ENCODE measurements around the gene RFNG. TPM values are rescaled to one million over a fixed set of nuclear protein-coding genes. Genes with fewer than 3 reads are reported as not detected.

Gene RFNG
- polyA plus RNA-seq, 2 of the 4 experiments (the other 2 are of a cell fraction), result 8.4 to 25.7 TPM

DNA sequence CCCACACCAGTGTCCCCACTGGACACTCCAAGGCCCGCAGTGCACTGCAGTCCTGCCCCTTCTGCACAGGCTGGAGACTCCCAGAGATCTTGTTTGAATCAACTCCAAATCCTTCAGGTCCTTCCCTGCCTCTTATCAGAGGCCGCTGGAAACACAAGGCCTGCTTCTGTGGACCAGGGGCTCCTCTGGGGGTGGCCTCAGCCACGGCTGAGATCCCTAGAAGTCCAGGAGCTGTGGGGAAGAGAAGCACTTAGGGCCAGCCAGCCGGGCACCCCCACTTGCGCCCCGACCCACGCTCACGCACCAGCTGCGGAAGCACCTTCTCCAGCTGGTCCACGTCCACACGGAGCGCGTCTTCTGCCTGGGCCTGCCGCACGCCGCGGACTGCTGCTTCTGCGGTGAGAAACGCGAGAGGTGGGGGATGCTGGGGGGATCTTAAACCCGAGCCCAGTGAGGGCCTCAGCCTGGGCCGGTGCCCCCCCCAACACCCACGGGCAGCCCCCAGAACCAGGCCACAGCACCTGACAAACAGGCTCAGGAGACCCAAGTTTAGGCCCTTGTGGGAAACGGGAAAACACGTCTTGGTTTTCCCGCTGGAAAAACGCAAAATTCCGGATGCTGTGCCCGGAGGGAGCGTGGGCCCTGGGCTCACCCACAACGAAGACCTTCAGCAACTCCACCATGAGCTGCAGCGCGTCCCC is 32.5 kb downstream of the RFNG start:
- POLR2A ChIA-PET, result interaction anchor here (0.7 to 1.9 kb wide), 3 partner anchors 19 to 80 kb away, joined by 3 to 6 read pairs (median 3); partner anchors contain the start of gene DCXR
- no peak overlapping the region for H3K4me2 ChIP-seq

DNA sequence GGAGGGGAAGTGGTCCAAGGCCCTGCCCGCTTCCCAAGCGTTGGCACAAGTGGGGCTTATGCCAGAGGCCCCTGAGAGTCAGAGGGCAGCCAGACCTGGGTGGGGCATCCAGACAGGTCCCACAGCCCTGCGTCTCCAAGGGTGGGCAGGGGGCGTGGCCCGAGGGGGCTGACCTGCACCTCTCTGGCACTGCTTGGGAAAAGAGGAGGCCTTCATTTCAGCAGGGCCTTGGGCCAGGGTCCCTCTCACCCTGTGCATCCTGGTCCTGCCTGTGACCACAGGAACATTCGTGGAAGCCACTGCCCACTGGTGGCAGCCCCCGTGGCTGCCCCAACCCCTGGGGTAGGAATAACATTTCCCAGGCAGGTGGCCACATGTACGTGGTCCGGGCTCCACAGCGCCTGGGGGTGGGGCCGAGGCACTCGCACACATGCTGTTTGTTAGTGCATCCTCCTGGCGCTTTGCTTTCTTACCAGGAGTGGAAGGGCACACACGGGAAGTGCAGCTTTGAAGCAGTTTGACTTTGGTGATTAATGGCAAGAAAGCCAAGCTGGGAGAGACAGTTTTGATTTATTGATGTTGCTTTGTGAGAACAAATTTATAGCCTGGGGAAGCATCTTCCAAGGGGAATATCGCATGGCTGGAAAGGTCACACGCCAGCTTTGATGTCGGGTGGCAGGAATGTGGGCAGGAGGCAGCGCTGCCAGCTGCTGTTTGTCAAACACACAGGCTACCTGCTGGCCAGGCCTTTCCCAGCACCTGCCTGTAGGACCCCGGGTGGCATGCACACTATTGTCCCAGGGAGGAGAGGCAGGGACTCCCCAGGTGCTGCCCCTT is 33.2 kb downstream of the RFNG start:
- H3K4me3 ChIP-seq, result no peak overlapping the region
- ChIA-PET POLR2A (no interaction called here), CTCF (interaction anchor here (0.7 to 33.2 kb wide), 17 partner anchors 11 to 149 kb away, joined by 3 to 794 read pairs (median 28); partner anchors contain the start of genes ASPSCR1, DCXR, MAFG and MYADML2)
- TF ChIP-seq HOXB5 (CRISPR knock-in tag; IDR thresholded peaks at IDR 0.05), result no peak
- TF ChIP-seq CHD2 (IDR thresholded peaks at IDR 0.05; ENCODE audit: low read length, partially characterized antibody), result no peak
- TF ChIP-seq, protein P1, sequence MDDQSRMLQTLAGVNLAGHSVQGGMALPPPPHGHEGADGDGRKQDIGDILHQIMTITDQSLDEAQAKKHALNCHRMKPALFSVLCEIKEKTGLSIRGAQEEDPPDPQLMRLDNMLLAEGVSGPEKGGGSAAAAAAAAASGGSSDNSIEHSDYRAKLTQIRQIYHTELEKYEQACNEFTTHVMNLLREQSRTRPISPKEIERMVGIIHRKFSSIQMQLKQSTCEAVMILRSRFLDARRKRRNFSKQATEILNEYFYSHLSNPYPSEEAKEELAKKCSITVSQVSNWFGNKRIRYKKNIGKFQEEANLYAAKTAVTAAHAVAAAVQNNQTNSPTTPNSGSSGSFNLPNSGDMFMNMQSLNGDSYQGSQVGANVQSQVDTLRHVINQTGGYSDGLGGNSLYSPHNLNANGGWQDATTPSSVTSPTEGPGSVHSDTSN (IDR thresholded peaks at IDR 0.05), result peak; percentile 1; the same call in 1 of the 2 replicates
- H3K4me2 ChIP-seq, result no peak overlapping the region
- no peak overlapping the region for H3K27ac ChIP-seq
- no peak for ATAC-seq
- DNase-seq (ENCODE audit: low read depth in 1 of 2, low spot score in 1 of 2), result no peak
- peaks cover 32% of the 10 kb centered on the region for H3K4me1 ChIP-seq
- H3K9me3 ChIP-seq, result no peaks in the 10 kb centered on the region
- FAIRE-seq, result no peak
- WGBS (ENCODE audit: missing lambda C conversion rate), result 78% methylated on average over 19 of the region's 19 CpGs

More for the DNA sequence above, 32.5 kb downstream of the RFNG start:
- CTCF ChIA-PET, result interaction anchor here (0.5 to 33.2 kb wide), 30 partner anchors 11 to 326 kb away, joined by 3 to 794 read pairs (median 7); partner anchors contain the start of genes ASPSCR1, DCXR, MAFG and MYADML2
- no peak for TF ChIP-seq NFE2L2 (conservative IDR thresholded peaks at IDR 0.05; ENCODE audit: low read length)
- TF ChIP-seq ZNF302 (CRISPR knock-in tag; IDR thresholded peaks at IDR 0.05), result no peak
- no peak for TF ChIP-seq MAFK (IDR thresholded peaks at IDR 0.05; ENCODE audit: partially characterized antibody)
- H3K4me3 ChIP-seq, result no peak overlapping the region
- no peaks in the 10 kb centered on the region for H3K9me3 ChIP-seq
- no peak overlapping the region; a peak in 1 of 6 replicates for H3K27ac ChIP-seq
- FAIRE-seq (no peak), ATAC-seq (no peak), DNase-seq (ENCODE audit: low read depth in 1 of 2, low spot score in 1 of 2) (no peak)
- 88% methylated on average over 33 of the region's 33 CpGs for WGBS (ENCODE audit: missing lambda C conversion rate)
- H3K4me1 ChIP-seq, result peaks cover 37% of the 10 kb centered on the region

DNA sequence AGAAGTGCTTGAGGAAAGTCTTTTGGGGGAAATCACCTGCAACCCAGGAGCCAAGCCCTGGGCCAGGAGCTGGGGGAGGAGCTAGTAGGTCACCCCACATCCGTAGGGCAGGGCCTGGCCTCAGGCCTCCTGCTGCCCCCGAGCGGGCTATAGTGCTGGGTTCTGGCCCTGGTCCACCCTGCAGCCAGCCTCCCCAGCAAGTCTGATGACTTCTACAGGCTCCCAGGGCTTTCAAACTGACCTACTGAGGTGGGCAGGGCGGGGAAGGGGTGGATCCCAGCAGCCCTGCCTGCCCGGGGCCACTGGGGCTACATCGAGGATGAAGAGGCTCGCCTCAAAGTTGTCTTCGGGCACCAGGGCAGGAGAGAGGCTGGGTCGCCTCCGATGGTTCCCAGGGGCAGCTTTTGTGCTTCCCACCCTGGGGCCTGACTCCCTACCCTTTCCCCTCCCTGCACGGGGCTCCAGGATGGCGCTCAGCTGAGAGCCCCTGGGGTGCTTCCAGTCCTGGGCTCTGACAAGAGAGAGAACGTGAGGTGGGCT is 33.9 kb downstream of the RFNG start:
- no peak for FAIRE-seq
- TF ChIP-seq ESRRA (IDR thresholded peaks at IDR 0.05; ENCODE audit: borderline replicate concordance, low read length), result no peak
- no peak for TF ChIP-seq FOXS1 (CRISPR knock-in tag; IDR thresholded peaks at IDR 0.05)
- TF ChIP-seq, protein P2, sequence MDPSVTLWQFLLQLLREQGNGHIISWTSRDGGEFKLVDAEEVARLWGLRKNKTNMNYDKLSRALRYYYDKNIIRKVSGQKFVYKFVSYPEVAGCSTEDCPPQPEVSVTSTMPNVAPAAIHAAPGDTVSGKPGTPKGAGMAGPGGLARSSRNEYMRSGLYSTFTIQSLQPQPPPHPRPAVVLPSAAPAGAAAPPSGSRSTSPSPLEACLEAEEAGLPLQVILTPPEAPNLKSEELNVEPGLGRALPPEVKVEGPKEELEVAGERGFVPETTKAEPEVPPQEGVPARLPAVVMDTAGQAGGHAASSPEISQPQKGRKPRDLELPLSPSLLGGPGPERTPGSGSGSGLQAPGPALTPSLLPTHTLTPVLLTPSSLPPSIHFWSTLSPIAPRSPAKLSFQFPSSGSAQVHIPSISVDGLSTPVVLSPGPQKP (IDR thresholded peaks at IDR 0.05; ENCODE audit: low read depth, low read length), result no peak
- no peak for TF ChIP-seq GATA3 (IDR thresholded peaks at IDR 0.05; ENCODE audit: borderline replicate concordance)
- no peak for TF ChIP-seq CBX8 (IDR thresholded peaks at IDR 0.05)
- TF ChIP-seq, protein P3, sequence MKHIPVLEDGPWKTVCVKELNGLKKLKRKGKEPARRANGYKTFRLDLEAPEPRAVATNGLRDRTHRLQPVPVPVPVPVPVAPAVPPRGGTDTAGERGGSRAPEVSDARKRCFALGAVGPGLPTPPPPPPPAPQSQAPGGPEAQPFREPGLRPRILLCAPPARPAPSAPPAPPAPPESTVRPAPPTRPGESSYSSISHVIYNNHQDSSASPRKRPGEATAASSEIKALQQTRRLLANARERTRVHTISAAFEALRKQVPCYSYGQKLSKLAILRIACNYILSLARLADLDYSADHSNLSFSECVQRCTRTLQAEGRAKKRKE (CRISPR knock-in tag; IDR thresholded peaks at IDR 0.05; ENCODE audit: low read depth), result no peak
- no peak for TF ChIP-seq JUNB (IDR thresholded peaks at IDR 0.05)
- TF ChIP-seq FOSB (CRISPR knock-in tag; IDR thresholded peaks at IDR 0.05), result no peak
- TF ChIP-seq NFE2L2 (conservative IDR thresholded peaks at IDR 0.05; ENCODE audit: low read length), result no peak
- TF ChIP-seq, protein P4, sequence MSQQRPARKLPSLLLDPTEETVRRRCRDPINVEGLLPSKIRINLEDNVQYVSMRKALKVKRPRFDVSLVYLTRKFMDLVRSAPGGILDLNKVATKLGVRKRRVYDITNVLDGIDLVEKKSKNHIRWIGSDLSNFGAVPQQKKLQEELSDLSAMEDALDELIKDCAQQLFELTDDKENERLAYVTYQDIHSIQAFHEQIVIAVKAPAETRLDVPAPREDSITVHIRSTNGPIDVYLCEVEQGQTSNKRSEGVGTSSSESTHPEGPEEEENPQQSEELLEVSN (IDR thresholded peaks at IDR 0.05; ENCODE audit: borderline replicate concordance, low read depth), result no peak
- TF ChIP-seq HDAC2 (IDR thresholded peaks at IDR 0.05), result no peak
- TF ChIP-seq, protein P5, sequence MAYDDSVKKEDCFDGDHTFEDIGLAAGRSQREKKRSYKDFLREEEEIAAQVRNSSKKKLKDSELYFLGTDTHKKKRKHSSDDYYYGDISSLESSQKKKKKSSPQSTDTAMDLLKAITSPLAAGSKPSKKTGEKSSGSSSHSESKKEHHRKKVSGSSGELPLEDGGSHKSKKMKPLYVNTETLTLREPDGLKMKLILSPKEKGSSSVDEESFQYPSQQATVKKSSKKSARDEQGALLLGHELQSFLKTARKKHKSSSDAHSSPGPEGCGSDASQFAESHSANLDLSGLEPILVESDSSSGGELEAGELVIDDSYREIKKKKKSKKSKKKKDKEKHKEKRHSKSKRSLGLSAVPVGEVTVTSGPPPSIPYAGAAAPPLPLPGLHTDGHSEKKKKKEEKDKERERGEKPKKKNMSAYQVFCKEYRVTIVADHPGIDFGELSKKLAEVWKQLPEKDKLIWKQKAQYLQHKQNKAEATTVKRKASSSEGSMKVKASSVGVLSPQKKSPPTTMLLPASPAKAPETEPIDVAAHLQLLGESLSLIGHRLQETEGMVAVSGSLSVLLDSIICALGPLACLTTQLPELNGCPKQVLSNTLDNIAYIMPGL (CRISPR knock-in tag; IDR thresholded peaks at IDR 0.05; ENCODE audit: borderline replicate concordance), result no peak
- TF ChIP-seq, protein P6, sequence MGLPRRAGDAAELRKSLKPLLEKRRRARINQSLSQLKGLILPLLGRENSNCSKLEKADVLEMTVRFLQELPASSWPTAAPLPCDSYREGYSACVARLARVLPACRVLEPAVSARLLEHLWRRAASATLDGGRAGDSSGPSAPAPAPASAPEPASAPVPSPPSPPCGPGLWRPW (IDR thresholded peaks at IDR 0.05), result no peak
- TF ChIP-seq RAD21 (conservative IDR thresholded peaks at IDR 0.05 in 1 of 2, IDR thresholded peaks at IDR 0.05 in 1 of 2), result no peak
- TF ChIP-seq CBX2 (IDR thresholded peaks at IDR 0.05; ENCODE audit: borderline replicate concordance, low read depth), result no peak
- no peak for TF ChIP-seq PHF8 (IDR thresholded peaks at IDR 0.05; ENCODE audit: borderline replicate concordance, low read depth)
- TF ChIP-seq RNF2 (IDR thresholded peaks at IDR 0.05; ENCODE audit: borderline replicate concordance, low read depth), result no peak
- peaks cover 32% of the 10 kb centered on the region for H3K4me1 ChIP-seq
- no peaks in the 10 kb centered on the region for H3K9me3 ChIP-seq
- POLR2A ChIA-PET, result no interaction called here
- DNase-seq (ENCODE audit: low read depth in 1 of 2, low spot score in 1 of 2), result no peak
- no peak for ATAC-seq
- H3K27ac ChIP-seq, result peak overlapping the region in 1 of 2 experiments; percentile 40; a peak in 1 of 6 replicates
- CTCF ChIA-PET, result interaction anchor here (0.7 to 33.2 kb wide), 8 partner anchors 11 to 148 kb away, joined by 3 to 794 read pairs (median 26); partner anchors contain the start of genes NOTUM and RAC3
- no peak overlapping the region for H3K4me2 ChIP-seq
- WGBS (ENCODE audit: missing lambda C conversion rate), result 82% methylated on average over 13 of the region's 13 CpGs
- no peak overlapping the region for H3K4me3 ChIP-seq

Measured in A549 (cell line).